Prostate gland (tissue), 2 donors: ENCODE results near the gene LANCL1. TPM values are rescaled to one million over a fixed set of nuclear protein-coding genes. Genes with fewer than 3 reads are reported as not detected.

Source experiments
- DNase-seq: peaks from one replicate; pipeline ENCODE4 v3.0.0-alpha.2; 2019; ENCODE audit warnings: low spot score
- H3K27ac ChIP-seq, 2 donors: fragments of 200-600 bp; sonication (generic); 2 replicates each; pipeline ENCODE4 v1.5.1; 2017 to 2019
- H3K27me3 ChIP-seq: fragments of 200-600 bp; sonication (generic); replicated peaks from 2 replicates; pipeline ENCODE4 v1.5.1; 2019; ENCODE audit not compliant: insufficient read depth
- H3K36me3 ChIP-seq, 2 donors: fragments of 200-600 bp; sonication (generic); 1 replicate in 1 of 2; 2 replicates in 1 of 2; pipeline versions ENCODE4 v1.5.1 to v1.8.1; 2017 to 2019
- H3K4me1 ChIP-seq: fragments of 200-600 bp; sonication (generic); replicated peaks from 2 replicates; pipeline ENCODE4 v1.5.1; 2019
- H3K4me3 ChIP-seq, 2 donors: fragments of 200-600 bp; sonication (generic); 2 replicates each; pipeline ENCODE4 v1.5.1; 2017 to 2019
- H3K9me3 ChIP-seq: fragments of 200-600 bp; sonication (generic); 2 replicates; pipeline ENCODE4 v1.5.1; 2017
- CTCF ChIP-seq, 4 experiments: fragments of 200-600 bp in 2 of 4; fragments of 450-650 bp in 2 of 4; sonication (generic) in 2 of 4; IDR thresholded peaks; 1 replicate in 3 of 4; 2 replicates in 1 of 4; pipeline ENCODE4 v1.5.1; 2016 to 2019; ENCODE audit warnings: antibody characterized with exemption in 4 of 4, mild to moderate bottlenecking in 2 of 4, moderate library complexity in 2 of 4
- POLR2A ChIP-seq: fragments of 450-650 bp; IDR thresholded peaks from one replicate; pipeline ENCODE4 v1.6.1; 2016; ENCODE audit warnings: antibody characterized with exemption, mild to moderate bottlenecking
- POLR2AphosphoS5 ChIP-seq: sonication (generic); formaldehyde crosslinking; IDR thresholded peaks from one replicate; pipeline ENCODE4 v1.6.1; 2017; ENCODE audit warnings: antibody characterized with exemption
- WGBS: methylation state at CpG from one replicate; pipeline ENCODE4 v1.1.5; 2018; 5-methylcytosine and 5-hydroxymethylcytosine counted together
- intact Hi-C: fragments of 100-400 bp; cut with DNase I; formaldehyde crosslinking; loops from one replicate; pipeline ENCODE4 v1.14.2; 2022
- total RNA-seq, 2 donors: library from RNA; depleted of rRNA; stranded (reverse); fragments of >200 nt; gene quantifications; one replicate each; pipeline ENCODE4 v1.1.0, GENCODE V29; 2016

LANCL1 gene
- total RNA-seq, 2 donors from 2014 or later = 48.2 to 50.1 TPM

- DNase-seq = no peak
- no peaks in the 10 kb centered on the region for H3K4me1 ChIP-seq
- no peak overlapping the region for H3K27ac ChIP-seq
- no peaks in the 10 kb centered on the region for H3K9me3 ChIP-seq
- no peak overlapping the region for H3K4me3 ChIP-seq
- TF ChIP-seq CTCF (IDR thresholded peaks at IDR 0.05) (no peak), POLR2AphosphoS5 (no peak), POLR2A (no peak)
- intact Hi-C loops = no loop called here
- no peaks in the 10 kb centered on the region for H3K27me3 ChIP-seq
- WGBS = 58% methylated on average over 3 of the region's 3 CpGs
- no peaks in the 10 kb centered on the region for H3K36me3 ChIP-seq
These were observed 54.6 kb downstream of the LANCL1 start for GRCh38 chr2:210421916-210422315.

- Histone ChIP-seq H3K9me3 (no peaks in the 10 kb centered on the region), H3K36me3 (no peaks in the 10 kb centered on the region), H3K4me1 (no peaks in the 10 kb centered on the region), H3K27ac (no peak overlapping the region), H3K27me3 (no peaks in the 10 kb centered on the region), H3K4me3 (no peak overlapping the region)
- TF ChIP-seq CTCF (IDR thresholded peaks at IDR 0.05) = no peak
- no peak for TF ChIP-seq POLR2A
- no peak for TF ChIP-seq POLR2AphosphoS5
- no peak for DNase-seq
- intact Hi-C loops = no loop called here
- WGBS = 89% methylated on average over 1 of the region's 1 CpG
These were observed 63.9 kb downstream of the LANCL1 start for GRCh38 chr2:210412660-210413059.

- H3K4me1 ChIP-seq = no peaks in the 10 kb centered on the region
- H3K4me3 ChIP-seq = no peak overlapping the region
- DNase-seq = no peak
- no peaks in the 10 kb centered on the region for H3K27me3 ChIP-seq
- intact Hi-C loops = no loop called here
- H3K36me3 ChIP-seq = no peaks in the 10 kb centered on the region
- H3K9me3 ChIP-seq = no peaks in the 10 kb centered on the region
- WGBS = 48% methylated on average over 1 of the region's 1 CpG
- no peak overlapping the region for H3K27ac ChIP-seq
- TF ChIP-seq POLR2AphosphoS5 (no peak), POLR2A (no peak), CTCF (IDR thresholded peaks at IDR 0.05) (no peak)
These were observed 66.0 kb downstream of the LANCL1 start for GRCh38 chr2:210410542-210410941.

- Histone ChIP-seq H3K4me1 (no peaks in the 10 kb centered on the region), H3K4me3 (no peak overlapping the region), H3K36me3 (no peaks in the 10 kb centered on the region), H3K27ac (no peak overlapping the region), H3K27me3 (no peaks in the 10 kb centered on the region), H3K9me3 (no peaks in the 10 kb centered on the region)
- DNase-seq = no peak
- 58% methylated on average over 3 of the region's 3 CpGs for WGBS
- TF ChIP-seq CTCF (IDR thresholded peaks at IDR 0.05) (peak; percentile 36 to 63 (median 52)), POLR2A (no peak)
- intact Hi-C loops = loop anchor here (2.0 to 10.0 kb wide), 2 partner anchors 151 to 425 kb away; no protein-coding TSS in a partner anchor
These were observed 77.0 kb downstream of the LANCL1 start for GRCh38 chr2:210399440-210400041.

GRCh38 chr2:210392469-210392881, 84.1 kb downstream of the LANCL1 start:
- intact Hi-C loops = loop anchor here (10.0 kb wide), 1 partner anchor 418 kb away; no protein-coding TSS in a partner anchor
- no peaks in the 10 kb centered on the region for H3K36me3 ChIP-seq
- DNase-seq = no peak

More at GRCh38 chr2:210392469-210392881, 84.1 kb downstream of the LANCL1 start:
- no peak overlapping the region for H3K4me3 ChIP-seq
- H3K27me3 ChIP-seq = no peaks in the 10 kb centered on the region
- WGBS = 65% methylated on average over 4 of the region's 4 CpGs
- H3K9me3 ChIP-seq = no peaks in the 10 kb centered on the region
- no peak overlapping the region for H3K27ac ChIP-seq
- TF ChIP-seq POLR2A (no peak), POLR2AphosphoS5 (no peak), CTCF (IDR thresholded peaks at IDR 0.05) (no peak)
- no peaks in the 10 kb centered on the region for H3K4me1 ChIP-seq
